H1 (cell line): ENCODE measurements around the gene RANBP9. TPM values are rescaled to one million over a fixed set of nuclear protein-coding genes. Genes with fewer than 3 reads are reported as not detected.

Experiments used
- CTCF ChIA-PET: fragments of 300-600 bp; sonication (Branson Sonifier 250); formaldehyde crosslinking; loops from one replicate; lab custom pipeline; 2021; ENCODE audit not compliant: partially characterized antibody; lab: Charles Lee
- POLR2A ChIA-PET: fragments of 300-600 bp; sonication (Branson Sonifier 250); formaldehyde crosslinking; loops from one replicate; lab custom pipeline; 2021; ENCODE audit warnings: inconsistent platforms; ENCODE audit not compliant: partially characterized antibody; lab: Charles Lee
- DNase-seq, 2 experiments: peaks; one replicate each; pipeline versions ENCODE4 v3.0.0 to v3.0.0-alpha.2; 2010 to 2022; ENCODE audit warnings: low spot score in 2 of 2, low read depth in 1 of 2, mixed read lengths in 1 of 2
- FAIRE-seq: peaks from 2 replicates; lab custom pipeline; 2011; peaks lifted over from hg19 to GRCh38; lab: Jason Lieb, UNC
- H2AFZ ChIP-seq: 2 replicates; pipeline ENCODE4 v1.8.1; 2012; ENCODE audit warnings: low read length, inconsistent platforms
- H2AK5ac ChIP-seq: 2 replicates; pipeline ENCODE4 v1.6.1; 2013; ENCODE audit warnings: low read depth, low read length
- H2BK120ac ChIP-seq: replicated peaks from 2 replicates; pipeline ENCODE3; 2013; ENCODE audit warnings: low read depth, low read length, inconsistent platforms
- H2BK12ac ChIP-seq: 2 replicates; pipeline ENCODE4 v1.6.1; 2013; ENCODE audit warnings: low read depth, low read length
- H2BK15ac ChIP-seq: 2 replicates; pipeline ENCODE4 v1.6.1; 2013; ENCODE audit warnings: low read length
- H2BK20ac ChIP-seq: 2 replicates; pipeline ENCODE4 v1.6.1; 2013; ENCODE audit warnings: low read length
- H2BK5ac ChIP-seq: 2 replicates; pipeline ENCODE4 v1.6.1; 2013; ENCODE audit warnings: low read depth, low read length
- H3K14ac ChIP-seq: 2 replicates; pipeline ENCODE4 v1.6.1; 2013; ENCODE audit warnings: inconsistent platforms; ENCODE audit not compliant: insufficient read length
- H3K18ac ChIP-seq: 2 replicates; pipeline ENCODE4 v1.6.1; 2013; ENCODE audit warnings: low read length; ENCODE audit errors: extremely low read depth
- H3K23ac ChIP-seq: 2 replicates; pipeline ENCODE4 v1.6.1; 2013; ENCODE audit warnings: inconsistent platforms; ENCODE audit not compliant: insufficient read length
- H3K23me2 ChIP-seq: 2 replicates; pipeline ENCODE4 v1.6.1; 2013; ENCODE audit warnings: low read depth, low read length
- H3K27ac ChIP-seq: 2 replicates; pipeline ENCODE4 v1.6.1; 2011; ENCODE audit warnings: low read depth, low read length, inconsistent platforms
- H3K27me3 ChIP-seq, 4 experiments: replicated peaks in 1 of 4; 1 replicate in 1 of 4; 2 replicates in 3 of 4; pipeline versions ENCODE4 v1.6.1 to v1.8.1; 2011 to 2013; ENCODE audit warnings: low read length in 3 of 4, mild to moderate bottlenecking in 3 of 4, inconsistent platforms in 2 of 4, mixed read lengths in 2 of 4, moderate library complexity in 1 of 4; ENCODE audit not compliant: control insufficient read depth in 3 of 4, insufficient read depth in 3 of 4; ENCODE audit errors: extremely low read depth in 1 of 4
- H3K36me3 ChIP-seq, 4 experiments: 2 replicates each; pipeline versions ENCODE4 v1.6.1 to v1.8.1; 2011 to 2013; ENCODE audit warnings: mild to moderate bottlenecking in 4 of 4, low read length in 3 of 4, moderate library complexity in 2 of 4, control low read depth in 1 of 4, inconsistent platforms in 1 of 4; ENCODE audit not compliant: insufficient read depth in 4 of 4, control insufficient read depth in 2 of 4
- H3K4ac ChIP-seq: replicated peaks from 2 replicates; pipeline ENCODE3; 2013; ENCODE audit warnings: low read length, low read depth, mixed read lengths, inconsistent platforms; ENCODE audit not compliant: insufficient read length
- H3K4me1 ChIP-seq, 4 experiments: replicated peaks in 1 of 4; 1 replicate in 1 of 4; 2 replicates in 3 of 4; pipeline versions ENCODE4 v1.6.1 to v1.8.1; 2011 to 2013; ENCODE audit warnings: low read length in 3 of 4, inconsistent platforms in 2 of 4, mixed read lengths in 1 of 4; ENCODE audit not compliant: insufficient read depth in 4 of 4, control insufficient read depth in 3 of 4
- H3K4me2 ChIP-seq, 2 experiments: 2 replicates each; pipeline versions ENCODE4 v1.6.1 to v1.8.1; 2011 to 2013; ENCODE audit warnings: low read depth in 2 of 2, low read length in 2 of 2, control low read depth in 1 of 2, inconsistent platforms in 1 of 2, mild to moderate bottlenecking in 1 of 2; ENCODE audit not compliant: insufficient read depth in 1 of 2
- H3K4me3 ChIP-seq, 4 experiments: fragments of 200-600, 300-600 bp in 1 of 4; sonication (generic), shearing (Covaris generic), sonication (Bioruptor Twin) in 1 of 4; 2 replicates each; pipeline versions ENCODE4 v1.5.1 to v1.8.1; 2011 to 2016; ENCODE audit warnings: low read length in 4 of 4, low read depth in 3 of 4, control low read depth in 2 of 4, inconsistent platforms in 2 of 4, mild to moderate bottlenecking in 2 of 4, mixed read lengths in 1 of 4, moderate library complexity in 1 of 4; ENCODE audit not compliant: insufficient read depth in 2 of 4; ENCODE audit errors: extremely low read depth in 1 of 4
- H3K56ac ChIP-seq: replicated peaks from 2 replicates; pipeline ENCODE3; 2013; ENCODE audit warnings: low read depth, mild to moderate bottlenecking, mixed read lengths, low read length, inconsistent platforms; ENCODE audit not compliant: insufficient read length
- H3K79me1 ChIP-seq: 2 replicates; pipeline ENCODE4 v1.6.1; 2013; ENCODE audit warnings: low read depth, low read length, control low read depth
- H3K79me2 ChIP-seq, 2 experiments: 2 replicates each; pipeline versions ENCODE4 v1.6.1 to v1.8.1; 2012 to 2013; ENCODE audit warnings: low read length in 2 of 2, mild to moderate bottlenecking in 2 of 2, inconsistent platforms in 1 of 2; ENCODE audit not compliant: insufficient read depth in 2 of 2, control insufficient read depth in 1 of 2
- H3K9ac ChIP-seq, 4 experiments: replicated peaks in 1 of 4; 1 replicate in 1 of 4; 2 replicates in 3 of 4; pipeline versions ENCODE4 v1.6.1 to v1.8.1; 2011 to 2013; ENCODE audit warnings: low read depth in 3 of 4, low read length in 3 of 4, control low read depth in 2 of 4, mild to moderate bottlenecking in 2 of 4, moderate library complexity in 2 of 4, inconsistent platforms in 1 of 4; ENCODE audit errors: extremely low read depth in 1 of 4
- H3K9me3 ChIP-seq, 2 experiments: 2 replicates each; pipeline versions ENCODE4 v1.6.1 to v1.8.1; 2012 to 2013; ENCODE audit warnings: mild to moderate bottlenecking in 2 of 2, moderate library complexity in 2 of 2, control low read depth in 1 of 2, inconsistent platforms in 1 of 2, low read depth in 1 of 2, low read length in 1 of 2, mixed read lengths in 1 of 2; ENCODE audit not compliant: insufficient read depth in 2 of 2
- H4K20me1 ChIP-seq, 2 experiments: replicated peaks in 1 of 2; 2 replicates each; pipeline versions ENCODE3 to v1.8.1; 2011 to 2013; ENCODE audit warnings: inconsistent platforms in 2 of 2, low read length in 2 of 2, mild to moderate bottlenecking in 1 of 2; ENCODE audit not compliant: insufficient read depth in 2 of 2, control insufficient read depth in 1 of 2
- H4K5ac ChIP-seq: 2 replicates; pipeline ENCODE4 v1.6.1; 2013; ENCODE audit warnings: low read length, low read depth, mixed read lengths, inconsistent platforms; ENCODE audit not compliant: insufficient read length
- H4K8ac ChIP-seq: 2 replicates; pipeline ENCODE4 v1.8.0; 2013; ENCODE audit warnings: mild to moderate bottlenecking, moderate library complexity, low read length, inconsistent platforms; ENCODE audit not compliant: insufficient read depth; ENCODE audit errors: extremely low read depth
- H4K91ac ChIP-seq: replicated peaks from 2 replicates; pipeline ENCODE3; 2013; ENCODE audit warnings: low read length, mixed read lengths, inconsistent platforms; ENCODE audit not compliant: insufficient read length
- CHD2 ChIP-seq: IDR thresholded peaks from 2 replicates; pipeline ENCODE4 v1.6.1; 2012; ENCODE audit warnings: low read length, improper control_type of control experiment
- HDAC2 ChIP-seq, 2 experiments: fragments of 300-600 bp in 1 of 2; sonication (generic) in 1 of 2; IDR thresholded peaks; 2 replicates each; pipeline ENCODE4 v1.6.1; 2011 to 2012; ENCODE audit warnings: low read depth in 2 of 2, low read length in 2 of 2, mild to moderate bottlenecking in 2 of 2, moderate library complexity in 2 of 2, borderline replicate concordance in 1 of 2, inconsistent platforms in 1 of 2
- NRF1 ChIP-seq: IDR thresholded peaks from 2 replicates; pipeline ENCODE4 v1.6.1; 2011; ENCODE audit warnings: mild to moderate bottlenecking, low read depth, low read length, improper control_type of control experiment
- POLR2AphosphoS5 ChIP-seq: IDR thresholded peaks from 2 replicates; pipeline ENCODE4 v1.6.1; 2011; ENCODE audit warnings: low read depth, low read length
- RBBP5 ChIP-seq: IDR thresholded peaks from 2 replicates; pipeline ENCODE4 v1.7.1; 2012; ENCODE audit warnings: low read depth, mild to moderate bottlenecking, inconsistent platforms, low read length, moderate library complexity, borderline replicate concordance
- SP2 ChIP-seq: IDR thresholded peaks from 2 replicates; pipeline ENCODE4 v1.6.1; 2012; ENCODE audit warnings: mild to moderate bottlenecking, low read length, inconsistent platforms
- WGBS, 2 experiments: shearing (Covaris generic) in 1 of 2; methylation state at CpG; one replicate each; pipeline versions ENCODE4 v1.1.6 to v1.1.7; 2013 to 2015; ENCODE audit warnings: low lambda C conversion rate in 2 of 2, mixed read lengths in 2 of 2, inconsistent platforms in 1 of 2, low coverage in 1 of 2, missing lambda C conversion rate in 1 of 2; ENCODE audit not compliant: insufficient replicate concordance in 2 of 2, insufficient coverage in 1 of 2, insufficient read length in 1 of 2; ENCODE audit errors: extremely low coverage in 1 of 2, missing lambda C conversion rate in 1 of 2; 5-methylcytosine and 5-hydroxymethylcytosine counted together
- polyA plus RNA-seq, 7 experiments: library from polyadenylated mRNA; depleted of rRNA in 3 of 7; stranded (reverse) in 5 of 7; unstranded in 2 of 7; fragments of >200 nt in 5 of 7; fragments of 200-250 nt in 2 of 7; gene quantifications; 1 replicate in 5 of 7; 2 replicates in 1 of 7; 4 replicates in 1 of 7; pipeline versions ENCODE4 v1.2.1 to v1.2.3, GENCODE V29; 2011 to 2013; ENCODE audit warnings: missing spikeins in 2 of 7, mixed read lengths in 2 of 7
- total RNA-seq: library from RNA; stranded (reverse); fragmentation: NEBNext Ultra II Directional; extraction: Animal tissue kit (Norgen Biotek cat#: 25700); gene quantifications from 2 replicates; pipeline ENCODE4 v1.2.1, GENCODE V29; 2021

Gene RANBP9
- total and polyA plus RNA-seq, 2 of the 8 experiments (the other 6 are each of a cell fraction or from before 2014, with no cell fraction given): 13.0 to 36.7 TPM

DNA sequence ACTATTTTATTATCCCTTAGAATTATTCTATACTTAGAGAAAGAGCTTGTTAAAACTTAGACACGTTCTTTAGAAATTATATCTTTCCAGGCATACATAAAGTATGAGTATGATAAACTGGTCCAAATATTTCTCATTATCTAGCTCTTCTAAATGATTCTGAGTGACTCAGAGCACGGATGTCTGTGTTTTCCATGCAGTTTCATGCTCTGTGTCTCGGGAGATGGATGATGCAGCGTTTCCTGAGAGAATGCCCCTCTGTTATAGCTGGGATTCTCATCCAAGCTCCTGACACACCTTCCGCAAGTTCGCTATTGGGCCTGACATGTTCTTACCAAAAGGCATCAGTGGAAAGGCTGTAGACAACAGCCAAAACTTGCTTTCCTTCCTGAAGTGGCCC lies 117.9 kb downstream of the RANBP9 start:
- Histone ChIP-seq H2BK120ac (no peak overlapping the region), H4K5ac (no peak overlapping the region), H3K36me3 (peaks cover 0 to 24% (median 2%) of the 10 kb centered on the region in 4 experiments; a peak in 3 of 8 replicates), H3K56ac (no peak overlapping the region), H2AK5ac (no peak overlapping the region), H4K91ac (no peak overlapping the region), H4K20me1 (peaks cover 0 to 7% of the 10 kb centered on the region in 2 experiments), H3K79me1 (0 out of 2 replicates have a peak, but pooled peaks cover 3% of the 10 kb centered on the region), H3K23ac (no peak overlapping the region), H4K8ac (no peak overlapping the region), H3K9me3 (no peaks in the 10 kb centered on the region), H2BK15ac (no peak overlapping the region), H3K4ac (no peak overlapping the region), H3K18ac (no peak overlapping the region), H2BK5ac (no peak overlapping the region), H3K4me3 (no peak overlapping the region), H3K4me2 (no peak overlapping the region), H3K79me2 (no peaks in the 10 kb centered on the region), H3K23me2 (peaks cover 6% of the 10 kb centered on the region; the same call in 1 of the 2 replicates), H3K27me3 (no peaks in the 10 kb centered on the region), H3K27ac (no peak overlapping the region), H2AFZ (no peak overlapping the region), H3K4me1 (no peaks in the 10 kb centered on the region; a peak in 2 of 7 replicates), H3K14ac (no peak overlapping the region), H2BK20ac (no peak overlapping the region), H2BK12ac (no peak overlapping the region), H3K9ac (no peak overlapping the region)
- TF ChIP-seq HDAC2 (IDR thresholded peaks at IDR 0.05; ENCODE audit: borderline replicate concordance in 1 of 2, low read depth in 2 of 2, low read length in 2 of 2): no peak
- TF ChIP-seq POLR2AphosphoS5: no peak
- TF ChIP-seq RBBP5: no peak
- no peak for TF ChIP-seq CHD2
- TF ChIP-seq NRF1: no peak
- TF ChIP-seq SP2: no peak
- FAIRE-seq (no peak), DNase-seq (no peak)
- WGBS, 2 experiments: 89% methylated on average over 6 of the region's 6 CpGs; no CpG with 5 or more reads in 1 of the 2 experiments
- CTCF ChIA-PET: interaction anchor here (0.5 to 2.7 kb wide), 4 partner anchors 18 to 271 kb away, joined by 3 to 13 read pairs (median 4); partner anchors contain the start of gene SIRT5
- POLR2A ChIA-PET: interaction anchor here (2.4 to 3.1 kb wide), 3 partner anchors 11 to 22 kb away, joined by 7 to 13 read pairs (median 10); partner anchors contain the start of genes NOL7 and SIRT5
